GM23338 (cell line): ENCODE measurements around the gene CDC34. TPM values are rescaled to one million over a fixed set of nuclear protein-coding genes. Genes with fewer than 3 reads are reported as not detected.
A peak's percentile ranks its signal among the peaks of the same experiment; 100 is the strongest.

ENCODE experiments used
- ATAC-seq: fragments of 200-7000 bp; cut with Tn5 transposase; 3 replicates; pipeline ENCODE4 v1.9.1; 2020
- DNase-seq: peaks from one replicate; pipeline ENCODE4 v3.0.0-alpha.2; 2015; ENCODE audit warnings: low spot score
- H2AFZ ChIP-seq: fragments of 200-600 bp; sonication (generic); 2 replicates; pipeline ENCODE4 v1.8.0; 2016; ENCODE audit warnings: antibody characterized with exemption, mild to moderate bottlenecking, moderate library complexity
- H3F3A ChIP-seq: fragments of 200-600 bp; sonication (generic); replicated peaks from 2 replicates; pipeline ENCODE4 v1.8.0; 2017; ENCODE audit warnings: antibody characterized with exemption, mixed run types, low read depth
- H3K27ac ChIP-seq: fragments of 200-600 bp; sonication (generic); 2 replicates; pipeline ENCODE4 v1.6.1; 2016; ENCODE audit warnings: low read depth
- H3K27me3 ChIP-seq: fragments of 200-600 bp; sonication (generic); 2 replicates; pipeline ENCODE4 v1.8.0; 2016; ENCODE audit warnings: mild to moderate bottlenecking, mixed run types, moderate library complexity; ENCODE audit not compliant: insufficient read depth
- H3K36me3 ChIP-seq: fragments of 200-600 bp; sonication (generic); 2 replicates; pipeline ENCODE4 v1.8.0; 2016; ENCODE audit warnings: mild to moderate bottlenecking; ENCODE audit not compliant: insufficient read depth
- H3K4me1 ChIP-seq: fragments of 200-600 bp; sonication (generic); 2 replicates; pipeline ENCODE4 v1.8.0; 2016; ENCODE audit warnings: mild to moderate bottlenecking, moderate library complexity; ENCODE audit not compliant: insufficient read depth
- H3K4me2 ChIP-seq: fragments of 200-600 bp; sonication (generic); 2 replicates; pipeline ENCODE4 v1.7.1; 2017; ENCODE audit warnings: mixed run types
- H3K4me3 ChIP-seq: fragments of 200-600 bp; sonication (generic); 2 replicates; pipeline ENCODE4 v1.6.1; 2016; ENCODE audit warnings: mixed run types
- H3K79me2 ChIP-seq: fragments of 200-600 bp; sonication (generic); replicated peaks from 2 replicates; pipeline ENCODE4 v1.8.0; 2017; ENCODE audit warnings: mild to moderate bottlenecking; ENCODE audit not compliant: insufficient read depth
- H3K9me2 ChIP-seq: fragments of 200-600 bp; sonication (generic); 2 replicates; pipeline ENCODE4 v1.8.0; 2017; ENCODE audit not compliant: insufficient read depth
- H4K20me1 ChIP-seq: fragments of 200-600 bp; sonication (generic); replicated peaks from 2 replicates; pipeline ENCODE4 v1.8.0; 2017; ENCODE audit warnings: mild to moderate bottlenecking; ENCODE audit not compliant: insufficient read depth
- H3K27ac Mint-ChIP-seq: 2 replicates; pipeline ENCODE4 v1.8.0; 2020; ENCODE audit warnings: inconsistent platforms, mild to moderate bottlenecking, moderate library complexity, mixed read lengths
- H3K27me3 Mint-ChIP-seq: 3 replicates; pipeline ENCODE4 v1.8.0; 2022; ENCODE audit warnings: low read depth, mild to moderate bottlenecking, moderate library complexity, mixed read lengths, inconsistent platforms; ENCODE audit not compliant: insufficient read depth, poor library complexity
- H3K36me3 Mint-ChIP-seq: 3 replicates; pipeline ENCODE4 v1.8.0; 2021; ENCODE audit warnings: low read depth, mild to moderate bottlenecking, inconsistent platforms, moderate library complexity, mixed read lengths
- H3K4me1 Mint-ChIP-seq: 3 replicates; pipeline ENCODE4 v1.8.0; 2020; ENCODE audit warnings: mild to moderate bottlenecking, inconsistent platforms, mixed read lengths
- H3K4me3 Mint-ChIP-seq: 3 replicates; pipeline ENCODE4 v1.8.0; 2021; ENCODE audit warnings: moderate library complexity, mild to moderate bottlenecking, inconsistent platforms, mixed read lengths
- H3K9me3 Mint-ChIP-seq: 3 replicates; pipeline ENCODE4 v1.8.0; 2020; ENCODE audit warnings: moderate library complexity, mild to moderate bottlenecking, inconsistent platforms, mixed read lengths
- CREB1 ChIP-seq: fragments of 250-450 bp; sonication (Bioruptor Pico); IDR thresholded peaks from 2 replicates; pipeline ENCODE4 v1.5.0; 2020; ENCODE audit warnings: low read depth, mild to moderate bottlenecking, moderate library complexity
- EZH2 ChIP-seq: fragments of 200-600 bp; sonication (generic); IDR thresholded peaks from one replicate; pipeline ENCODE4 v1.8.0; 2017; ENCODE audit warnings: antibody characterized with exemption, mild to moderate bottlenecking, low read depth; ENCODE audit not compliant: unreplicated experiment
- EZH2phosphoT487 ChIP-seq: fragments of 200-600 bp; sonication (generic); IDR thresholded peaks from one replicate; pipeline ENCODE4 v1.8.1; 2018; ENCODE audit warnings: antibody characterized with exemption; ENCODE audit not compliant: unreplicated experiment
- JUNB ChIP-seq: IDR thresholded peaks from one replicate; pipeline ENCODE4 v1.6.1; 2016; ENCODE audit warnings: antibody characterized with exemption; ENCODE audit not compliant: unreplicated experiment
- NANOG ChIP-seq: IDR thresholded peaks from 2 replicates; pipeline ENCODE4 v1.6.1; 2016; ENCODE audit warnings: antibody characterized with exemption, borderline replicate concordance
- POLR2AphosphoS5 ChIP-seq: IDR thresholded peaks from 2 replicates; pipeline ENCODE4 v1.6.1; 2016; ENCODE audit warnings: antibody characterized with exemption, low read depth
- STAT1 ChIP-seq: IDR thresholded peaks from one replicate; pipeline ENCODE4 v1.6.1; 2016; ENCODE audit warnings: antibody characterized with exemption; ENCODE audit not compliant: unreplicated experiment
- ZNF114 ChIP-seq: fragments of 250-450 bp; sonication (Bioruptor Pico); IDR thresholded peaks from 2 replicates; pipeline ENCODE4 v1.5.0; 2020; ENCODE audit warnings: mild to moderate bottlenecking, moderate library complexity
- ZNF331 ChIP-seq: fragments of 250-450 bp; sonication (Bioruptor Pico); IDR thresholded peaks from 2 replicates; pipeline ENCODE4 v1.5.0; 2020; ENCODE audit warnings: low read depth, mild to moderate bottlenecking, moderate library complexity
- polyA plus RNA-seq: library from polyadenylated mRNA; unstranded; fragments of >200 nt; fragmentation: Nextera tagmentation; extraction: Ambion mirVana; gene quantifications from 2 replicates; pipeline ENCODE4 v1.2.1, GENCODE V29; 2016
- total RNA-seq: library from RNA; depleted of rRNA; stranded (reverse); fragments of >200 nt; shearing (Covaris generic); gene quantifications from 2 replicates; pipeline ENCODE4 v1.2.3, GENCODE V29; 2014
- TF ChIP-seq, protein P1 (sequence below): IDR thresholded peaks from one replicate; pipeline ENCODE4 v1.6.1; 2018; ENCODE audit warnings: antibody characterized with exemption; ENCODE audit not compliant: unreplicated experiment
- TF ChIP-seq, protein P2 (sequence below): IDR thresholded peaks from 2 replicates; pipeline ENCODE4 v1.6.1; 2016; ENCODE audit warnings: antibody characterized with exemption
- TF ChIP-seq, protein P3 (sequence below), 2 experiments: fragments of 200-600 bp in 1 of 2; sonication (generic) in 1 of 2; conservative IDR thresholded peaks; 2 replicates each; pipeline versions ENCODE4 v1.5.1 to v1.6.1; 2016 to 2017; ENCODE audit warnings: antibody characterized with exemption in 2 of 2, low read depth in 2 of 2, mild to moderate bottlenecking in 2 of 2, moderate library complexity in 1 of 2

Gene CDC34
- total and polyA plus RNA-seq, 2 experiments from 2014 or later = 114 to 148 TPM

DNA sequence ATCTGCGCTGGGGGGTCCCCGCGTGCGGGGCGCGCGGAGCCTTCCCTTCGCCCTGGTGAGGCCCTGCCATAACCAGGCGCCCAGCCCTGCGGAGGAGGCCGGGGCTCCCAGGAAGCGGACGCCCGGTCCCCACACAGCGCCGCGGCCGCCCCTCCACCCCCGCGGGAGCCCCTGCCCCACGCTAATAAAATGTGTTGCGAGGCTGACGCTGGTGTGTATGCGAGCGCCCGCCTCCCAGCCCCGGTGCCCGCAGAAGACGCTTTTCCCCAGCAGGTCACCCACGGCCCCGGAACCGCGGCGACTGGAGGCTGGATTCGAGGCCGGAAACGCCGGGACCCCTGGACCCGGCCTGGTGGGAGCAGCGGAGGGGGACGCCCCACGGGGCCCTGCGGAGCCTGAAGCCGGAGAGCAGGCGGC is 12.1 kb upstream of the CDC34 start:
- peaks cover 17% of the 10 kb centered on the region for H3K27me3 Mint-ChIP-seq
- peaks cover 7% of the 10 kb centered on the region; the same call in 1 of the 2 replicates for H3F3A ChIP-seq
- peak; percentile 14 for ATAC-seq
- no peak overlapping the region for H3K4me3 Mint-ChIP-seq
- H3K27ac Mint-ChIP-seq = no peak overlapping the region
- H3K79me2 ChIP-seq = no peaks in the 10 kb centered on the region
- peaks cover 17% of the 10 kb centered on the region for H3K36me3 Mint-ChIP-seq
- peaks cover 24% of the 10 kb centered on the region for H3K9me3 Mint-ChIP-seq
- no peak for DNase-seq
- no peak overlapping the region for H2AFZ ChIP-seq
- H3K27me3 ChIP-seq = peaks cover 20% of the 10 kb centered on the region
- no peaks in the 10 kb centered on the region for H3K9me2 ChIP-seq
- TF ChIP-seq EZH2phosphoT487 (no peak), POLR2AphosphoS5 (no peak), JUNB (no peak), CREB1 (CRISPR knock-in tag) (no peak), EZH2 (no peak), ZNF331 (CRISPR knock-in tag) (no peak), STAT1 (no peak), NANOG (no peak), ZNF114 (CRISPR knock-in tag) (no peak)
- TF ChIP-seq, protein P1, sequence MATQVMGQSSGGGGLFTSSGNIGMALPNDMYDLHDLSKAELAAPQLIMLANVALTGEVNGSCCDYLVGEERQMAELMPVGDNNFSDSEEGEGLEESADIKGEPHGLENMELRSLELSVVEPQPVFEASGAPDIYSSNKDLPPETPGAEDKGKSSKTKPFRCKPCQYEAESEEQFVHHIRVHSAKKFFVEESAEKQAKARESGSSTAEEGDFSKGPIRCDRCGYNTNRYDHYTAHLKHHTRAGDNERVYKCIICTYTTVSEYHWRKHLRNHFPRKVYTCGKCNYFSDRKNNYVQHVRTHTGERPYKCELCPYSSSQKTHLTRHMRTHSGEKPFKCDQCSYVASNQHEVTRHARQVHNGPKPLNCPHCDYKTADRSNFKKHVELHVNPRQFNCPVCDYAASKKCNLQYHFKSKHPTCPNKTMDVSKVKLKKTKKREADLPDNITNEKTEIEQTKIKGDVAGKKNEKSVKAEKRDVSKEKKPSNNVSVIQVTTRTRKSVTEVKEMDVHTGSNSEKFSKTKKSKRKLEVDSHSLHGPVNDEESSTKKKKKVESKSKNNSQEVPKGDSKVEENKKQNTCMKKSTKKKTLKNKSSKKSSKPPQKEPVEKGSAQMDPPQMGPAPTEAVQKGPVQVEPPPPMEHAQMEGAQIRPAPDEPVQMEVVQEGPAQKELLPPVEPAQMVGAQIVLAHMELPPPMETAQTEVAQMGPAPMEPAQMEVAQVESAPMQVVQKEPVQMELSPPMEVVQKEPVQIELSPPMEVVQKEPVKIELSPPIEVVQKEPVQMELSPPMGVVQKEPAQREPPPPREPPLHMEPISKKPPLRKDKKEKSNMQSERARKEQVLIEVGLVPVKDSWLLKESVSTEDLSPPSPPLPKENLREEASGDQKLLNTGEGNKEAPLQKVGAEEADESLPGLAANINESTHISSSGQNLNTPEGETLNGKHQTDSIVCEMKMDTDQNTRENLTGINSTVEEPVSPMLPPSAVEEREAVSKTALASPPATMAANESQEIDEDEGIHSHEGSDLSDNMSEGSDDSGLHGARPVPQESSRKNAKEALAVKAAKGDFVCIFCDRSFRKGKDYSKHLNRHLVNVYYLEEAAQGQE = no peak
- TF ChIP-seq, protein P2, sequence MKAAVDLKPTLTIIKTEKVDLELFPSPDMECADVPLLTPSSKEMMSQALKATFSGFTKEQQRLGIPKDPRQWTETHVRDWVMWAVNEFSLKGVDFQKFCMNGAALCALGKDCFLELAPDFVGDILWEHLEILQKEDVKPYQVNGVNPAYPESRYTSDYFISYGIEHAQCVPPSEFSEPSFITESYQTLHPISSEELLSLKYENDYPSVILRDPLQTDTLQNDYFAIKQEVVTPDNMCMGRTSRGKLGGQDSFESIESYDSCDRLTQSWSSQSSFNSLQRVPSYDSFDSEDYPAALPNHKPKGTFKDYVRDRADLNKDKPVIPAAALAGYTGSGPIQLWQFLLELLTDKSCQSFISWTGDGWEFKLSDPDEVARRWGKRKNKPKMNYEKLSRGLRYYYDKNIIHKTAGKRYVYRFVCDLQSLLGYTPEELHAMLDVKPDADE = no peak
- TF ChIP-seq, protein P3, sequence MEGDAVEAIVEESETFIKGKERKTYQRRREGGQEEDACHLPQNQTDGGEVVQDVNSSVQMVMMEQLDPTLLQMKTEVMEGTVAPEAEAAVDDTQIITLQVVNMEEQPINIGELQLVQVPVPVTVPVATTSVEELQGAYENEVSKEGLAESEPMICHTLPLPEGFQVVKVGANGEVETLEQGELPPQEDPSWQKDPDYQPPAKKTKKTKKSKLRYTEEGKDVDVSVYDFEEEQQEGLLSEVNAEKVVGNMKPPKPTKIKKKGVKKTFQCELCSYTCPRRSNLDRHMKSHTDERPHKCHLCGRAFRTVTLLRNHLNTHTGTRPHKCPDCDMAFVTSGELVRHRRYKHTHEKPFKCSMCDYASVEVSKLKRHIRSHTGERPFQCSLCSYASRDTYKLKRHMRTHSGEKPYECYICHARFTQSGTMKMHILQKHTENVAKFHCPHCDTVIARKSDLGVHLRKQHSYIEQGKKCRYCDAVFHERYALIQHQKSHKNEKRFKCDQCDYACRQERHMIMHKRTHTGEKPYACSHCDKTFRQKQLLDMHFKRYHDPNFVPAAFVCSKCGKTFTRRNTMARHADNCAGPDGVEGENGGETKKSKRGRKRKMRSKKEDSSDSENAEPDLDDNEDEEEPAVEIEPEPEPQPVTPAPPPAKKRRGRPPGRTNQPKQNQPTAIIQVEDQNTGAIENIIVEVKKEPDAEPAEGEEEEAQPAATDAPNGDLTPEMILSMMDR (conservative IDR thresholded peaks at IDR 0.05; ENCODE audit: low read depth in 2 of 2) = no peak
- H3K4me1 Mint-ChIP-seq = peaks cover 5% of the 10 kb centered on the region
- H3K36me3 ChIP-seq = no peaks in the 10 kb centered on the region
- no peaks in the 10 kb centered on the region for H3K4me1 ChIP-seq
- H4K20me1 ChIP-seq = no peaks in the 10 kb centered on the region
- H3K4me2 ChIP-seq = peak overlapping the region; percentile 67; the same call in 1 of the 2 replicates
- peak overlapping the region; percentile 40; the same call in 1 of the 2 replicates for H3K4me3 ChIP-seq
- H3K27ac ChIP-seq = no peak overlapping the region
